ACC112 (cell line): ENCODE data around the gene DHX36.

Experiments
- H2AFZ ChIP-seq: fragments of 200-600 bp; sonication (generic); one replicate; pipeline ENCODE4 v1.6.0; 2017; ENCODE audit warnings: antibody characterized with exemption, low read length; ENCODE audit not compliant: unreplicated experiment
- H3K27ac ChIP-seq: fragments of 200-600 bp; sonication (generic); 2 replicates; pipeline ENCODE4 v1.5.1; 2014; ENCODE audit warnings: low read depth, mild to moderate bottlenecking, antibody characterized with exemption, low read length, moderate library complexity
- H3K27me3 ChIP-seq: fragments of 200-600 bp; sonication (generic); 2 replicates; pipeline ENCODE4 v1.6.1; 2014; ENCODE audit warnings: mild to moderate bottlenecking, antibody characterized with exemption, low read length, moderate library complexity, mixed read lengths; ENCODE audit not compliant: insufficient read depth
- H3K36me3 ChIP-seq: fragments of 200-600 bp; sonication (generic); 2 replicates; pipeline ENCODE4 v1.6.1; 2016; ENCODE audit warnings: mild to moderate bottlenecking, antibody characterized with exemption, low read length, moderate library complexity, mixed read lengths; ENCODE audit not compliant: insufficient read depth
- H3K4me1 ChIP-seq: fragments of 200-600 bp; sonication (generic); one replicate; pipeline ENCODE4 v1.6.1; 2016; ENCODE audit warnings: low read length, mixed read lengths; ENCODE audit not compliant: insufficient read depth, unreplicated experiment, control insufficient read depth
- H3K4me3 ChIP-seq: fragments of 200-600 bp; sonication (generic); 2 replicates; pipeline ENCODE4 v1.5.1; 2014; ENCODE audit warnings: mild to moderate bottlenecking, low read depth, low read length
- H3K79me2 ChIP-seq: fragments of 200-600 bp; sonication (generic); one replicate; pipeline ENCODE4 v1.6.0; 2016; ENCODE audit warnings: low read length; ENCODE audit not compliant: control insufficient read depth, unreplicated experiment, insufficient read depth

The DHX36 gene

GRCh38 chr3:154224866-154225265 is 99.4 kb downstream of the DHX36 start:
- Histone ChIP-seq H3K27ac (no peak overlapping the region), H3K4me1 (peaks cover 3% of the 10 kb centered on the region), H3K36me3 (no peaks in the 10 kb centered on the region), H3K79me2 (no peaks in the 10 kb centered on the region), H2AFZ (no peak overlapping the region), H3K4me3 (no peak overlapping the region), H3K27me3 (no peaks in the 10 kb centered on the region)

- H2AFZ ChIP-seq, result no peak overlapping the region
- no peak overlapping the region for H3K4me3 ChIP-seq
- H3K79me2 ChIP-seq, result no peaks in the 10 kb centered on the region
- H3K27ac ChIP-seq, result no peak overlapping the region
- H3K36me3 ChIP-seq, result no peaks in the 10 kb centered on the region
- no peaks in the 10 kb centered on the region for H3K27me3 ChIP-seq
- peaks cover 3% of the 10 kb centered on the region for H3K4me1 ChIP-seq
Observed at GRCh38 chr3:154224366-154224765, 99.9 kb downstream of the DHX36 start.

GRCh38 chr3:154223519-154223918 is 100.8 kb downstream of the DHX36 start:
- no peaks in the 10 kb centered on the region for H3K79me2 ChIP-seq
- no peak overlapping the region for H3K27ac ChIP-seq
- H2AFZ ChIP-seq, result no peak overlapping the region
- H3K4me1 ChIP-seq, result peaks cover 3% of the 10 kb centered on the region
- no peak overlapping the region for H3K4me3 ChIP-seq
- no peaks in the 10 kb centered on the region for H3K27me3 ChIP-seq
- H3K36me3 ChIP-seq, result no peaks in the 10 kb centered on the region
